Left cardiac atrium (tissue), 4 donors: Measurements from ENCODE around the gene S100A5. TPM values are rescaled to one million over a fixed set of nuclear protein-coding genes. Genes with fewer than 3 reads are reported as not detected.
"Not testable (repeated sequence)": the region's sequence is repeated elsewhere in the genome, so short reads cannot be mapped to it uniquely, and the experiment has no call there.

Source experiments
- ATAC-seq, 2 donors: fragments of 200-7000 bp; cut with Tn5 transposase; one replicate each; pipeline ENCODE4 v1.9.1; 2020; ENCODE audit warnings: mild to moderate bottlenecking in 2 of 2, moderate library complexity in 2 of 2
- DNase-seq: peaks from one replicate; pipeline ENCODE4 v3.0.0-alpha.2; 2020
- intact Hi-C, 2 donors: fragments of 100-400 bp; cut with DNase I; formaldehyde crosslinking; loops; one replicate each; pipeline versions ENCODE4 v1.14.1 to v1.15.1; 2022 to 2023
- total RNA-seq, 2 donors: library from RNA; stranded (reverse); fragmentation: NEBNext Ultra II Directional; extraction: Animal tissue kit (Norgen Biotek cat#: 25700); gene quantifications; one replicate each; pipeline ENCODE4 v1.2.1, GENCODE V29; 2021
- donor health status: DM: no; HTN: yes; CAD: no.
- donor health status: DM: no; HTN: yes; CAD: no; lungs with severe emphysema.
- donor health status: DM: yes; HTN: yes; CAD: no.
- donor health status: Dilated cardiomyopathy.

Gene S100A5
- total RNA-seq, 2 donors from 2014 or later, result not detected

DNA sequence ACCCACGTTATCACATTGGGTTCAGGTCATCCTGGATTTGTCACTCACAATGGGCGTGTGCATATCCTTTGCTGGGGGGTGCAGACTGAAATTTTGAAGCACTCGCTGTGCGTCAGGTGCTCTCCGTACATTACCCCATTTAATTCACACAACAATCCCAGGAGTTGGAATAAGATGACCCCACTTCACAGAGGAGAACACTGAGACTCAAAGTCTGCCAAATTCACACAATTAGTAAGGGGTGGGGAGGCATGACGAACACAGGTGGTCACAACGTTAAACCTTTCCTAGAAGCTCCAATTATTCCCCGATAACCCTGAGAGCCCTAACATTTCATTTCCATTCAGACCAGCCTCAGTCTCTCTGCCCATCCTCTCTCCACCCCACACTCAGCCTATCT, 28.7 kb upstream of the S100A5 start:
- intact Hi-C loops, result loop anchor here (2.0 to 5.0 kb wide), 3 partner anchors 37 to 217 kb away; no protein-coding TSS in a partner anchor
- DNase-seq (no peak), ATAC-seq (no peak)

DNA sequence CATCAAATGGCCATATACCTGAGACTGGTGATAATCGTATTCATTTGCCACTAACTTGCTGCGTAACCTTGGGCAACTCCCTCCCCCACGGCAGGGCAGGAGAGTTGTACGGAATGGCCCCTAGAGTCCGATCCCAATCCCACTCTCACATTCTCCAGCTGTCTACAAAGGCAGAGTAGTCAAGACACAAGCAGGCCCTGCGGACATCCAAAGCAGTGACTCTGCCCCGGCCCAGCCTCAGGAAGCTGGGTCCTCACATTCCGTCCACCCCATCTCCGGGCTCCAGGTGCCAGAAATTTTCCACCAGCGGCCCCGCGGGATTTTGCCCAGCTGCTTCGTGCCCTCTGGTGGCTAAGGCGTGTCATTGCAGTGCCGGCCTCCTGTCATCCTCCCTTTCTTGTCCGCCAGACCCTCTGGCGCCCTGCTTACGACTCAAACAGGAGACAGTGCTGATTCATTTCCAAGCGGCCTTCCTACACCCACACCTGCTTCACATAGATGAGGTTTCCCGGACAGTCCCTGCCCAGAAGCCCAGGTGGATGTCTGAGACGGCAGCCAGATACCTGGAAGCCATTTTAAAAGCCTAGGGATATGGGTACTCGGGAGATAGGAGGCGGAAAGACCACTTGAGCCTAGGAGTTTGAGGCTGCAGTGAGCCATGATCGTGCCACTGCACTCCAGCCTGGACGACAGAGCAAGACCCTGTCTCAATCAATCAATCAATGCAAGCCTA, 27.8 kb upstream of the S100A5 start:
- intact Hi-C loops, result loop anchor here (1.0 to 5.0 kb wide), 4 partner anchors 36 to 216 kb away; no protein-coding TSS in a partner anchor
- ATAC-seq (peak; percentile 16 to 35), DNase-seq (peak; percentile 91)

DNA sequence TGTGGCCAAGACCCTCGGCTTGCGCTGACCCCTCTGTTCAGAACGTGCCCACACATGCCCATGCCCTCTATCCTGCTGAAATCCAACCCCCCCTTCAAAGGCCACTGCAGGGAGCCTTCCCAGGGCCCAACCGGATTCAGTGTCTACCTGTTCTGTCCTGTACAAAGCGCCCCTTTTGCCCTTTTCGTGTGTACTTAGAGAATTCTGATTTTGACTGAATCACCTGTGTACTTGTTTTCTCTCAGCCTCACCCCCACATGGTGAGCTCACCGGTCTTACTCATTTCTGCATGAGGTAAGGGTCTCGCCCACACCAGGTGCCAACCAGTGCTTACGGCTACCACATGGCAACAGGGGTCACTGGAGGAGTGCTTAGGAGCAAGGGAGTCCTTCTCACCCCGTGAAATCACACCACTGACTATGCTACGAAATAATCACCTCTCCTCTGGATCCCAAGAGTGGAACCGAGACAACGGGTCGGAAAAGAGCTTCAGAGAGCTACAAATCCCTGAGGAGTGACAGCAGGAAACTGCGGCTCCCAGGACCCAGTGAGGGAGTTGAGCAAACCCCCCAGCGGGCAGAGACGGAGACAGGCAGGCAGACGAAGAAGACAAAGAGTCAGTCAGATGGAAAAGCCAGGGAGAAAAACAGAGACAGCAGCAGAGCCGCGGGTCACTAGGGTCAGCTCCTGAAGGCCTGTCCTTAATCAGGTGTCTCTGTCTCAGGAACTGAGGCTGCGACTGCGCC, 27.1 kb upstream of the S100A5 start:
- intact Hi-C loops, result loop anchor here (1.0 to 5.0 kb wide), 5 partner anchors 33 to 215 kb away; partner anchors contain the start of gene S100A6 (in 1 of the 2)

GRCh38 chr1:153566414-153567371, 26.0 kb upstream of the S100A5 start:
- intact Hi-C loops, result loop anchor here (2.0 to 5.0 kb wide), 3 partner anchors 32 to 214 kb away; partner anchors contain the start of gene S100A6 (in 1 of the 2)
- ATAC-seq (peak; percentile 86 to 93), DNase-seq (peak; percentile 97)

More for the DNA sequence above, 27.1 kb upstream of the S100A5 start:
- peak in 1 of 2 donors; percentile 31 for ATAC-seq
- peak; percentile 29 for DNase-seq

DNA sequence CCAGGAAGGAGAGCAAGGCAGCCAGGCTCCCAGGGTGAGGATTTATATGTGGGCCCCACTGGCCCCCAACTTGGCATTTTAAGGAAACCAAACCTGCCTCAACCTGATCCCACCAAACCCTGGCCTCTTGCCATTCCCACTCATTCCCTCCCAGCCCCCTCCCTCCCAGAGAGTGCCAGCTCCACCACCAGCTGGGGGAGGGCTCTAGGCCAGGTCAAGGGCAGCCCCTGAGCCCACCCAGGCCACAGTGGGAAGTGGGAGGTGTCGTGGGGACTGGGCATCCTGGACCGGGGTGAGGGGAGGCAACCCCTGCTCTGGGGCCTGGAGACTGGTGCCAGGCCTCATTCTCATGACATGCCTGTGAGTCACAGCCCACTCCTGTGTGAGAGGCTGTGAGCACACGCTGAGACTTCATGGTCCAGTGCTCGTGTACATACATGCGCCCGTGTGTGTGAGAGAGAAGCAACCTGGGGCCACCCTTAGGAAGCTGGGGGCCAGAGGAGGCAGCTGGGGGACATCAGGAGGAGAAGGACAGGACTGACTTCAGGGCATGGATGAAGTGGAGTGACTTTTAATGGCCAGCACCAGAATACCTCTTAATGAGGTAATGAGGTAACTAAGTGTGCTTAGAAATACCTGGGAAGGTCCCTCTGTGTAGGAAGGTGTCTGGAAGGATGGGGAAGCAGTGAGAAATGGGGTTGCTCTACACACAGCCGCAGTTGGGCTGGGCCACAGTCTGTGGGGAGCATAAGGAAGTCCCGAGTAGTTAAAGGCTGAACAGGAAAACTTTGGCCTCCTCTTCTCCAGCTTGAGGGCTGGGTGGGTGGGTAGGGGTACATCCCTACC, 25.0 kb upstream of the S100A5 start, which contains the start of gene S100A2:
Gene S100A2 (minus strand): TSS at position 316 of the 846 bp plus-strand sequence. CDS start 1,967 bp downstream, outside the sequence.
- ATAC-seq (peak; percentile 17 to 73), DNase-seq (peak; percentile 67)
- intact Hi-C loops, result loop anchor here (2.0 to 5.0 kb wide), 3 partner anchors 31 to 213 kb away; partner anchors contain the start of gene S100A6 (in 1 of the 2)

DNA sequence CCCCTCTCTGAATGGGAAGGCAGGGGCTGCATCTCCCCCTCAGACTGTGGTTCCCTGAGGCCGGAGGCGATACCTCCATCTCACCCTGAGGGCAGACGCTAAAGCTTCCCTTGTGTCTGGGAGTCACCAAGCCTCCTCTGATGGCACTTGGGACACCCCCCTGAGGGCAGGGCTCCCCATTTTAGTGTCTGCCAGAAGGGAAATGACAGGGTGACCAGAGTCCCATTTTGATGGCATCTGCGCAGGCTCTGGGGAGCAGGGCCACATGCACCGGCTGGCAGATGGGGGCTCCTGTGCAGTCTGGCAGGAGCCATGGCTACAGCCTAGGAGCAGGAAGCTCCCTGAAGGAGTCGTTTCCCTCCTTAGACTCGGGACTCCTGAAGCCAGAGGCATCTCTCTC, 23.3 kb upstream of the S100A5 start:
- DNase-seq (no peak), ATAC-seq (no peak)
- intact Hi-C loops, result no loop called here

GRCh38 chr1:153563483-153563901, 22.8 kb upstream of the S100A5 start:
- ATAC-seq (no peak), DNase-seq (no peak)
- intact Hi-C loops, result no loop called here

DNA sequence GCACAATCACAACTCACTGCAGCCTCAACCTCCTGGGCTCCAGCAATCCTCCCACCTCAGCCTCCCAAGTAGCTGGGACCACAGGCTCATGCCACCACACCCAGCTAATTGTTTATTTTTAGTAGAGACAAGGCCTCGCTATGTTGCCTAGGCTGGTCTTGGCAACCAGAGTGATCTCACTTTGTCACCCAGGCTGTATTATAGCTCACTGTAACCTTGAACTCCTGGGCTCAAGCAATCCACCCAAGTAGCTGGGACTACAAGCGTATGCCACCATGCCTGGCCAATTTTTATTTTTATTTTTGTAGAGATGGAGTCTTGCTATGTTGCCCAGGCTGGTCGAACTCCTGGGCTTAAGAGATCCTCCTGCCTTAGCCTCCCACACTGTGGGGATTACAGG, 21.3 kb upstream of the S100A5 start:
- intact Hi-C loops, ATAC-seq, DNase-seq: not testable (repeated sequence)

- DNase-seq, result no peak
- no peak for ATAC-seq
- intact Hi-C loops, result no loop called here
Observed at GRCh38 chr1:153561466-153561985, 20.8 kb upstream of the S100A5 start.

- ATAC-seq (no peak), DNase-seq (no peak)
- intact Hi-C loops, result no loop called here
Observed at GRCh38 chr1:153560771-153561465, 20.2 kb upstream of the S100A5 start.

GRCh38 chr1:153560241-153560640, 19.5 kb upstream of the S100A5 start:
- DNase-seq (no peak), ATAC-seq (no peak)
- intact Hi-C loops, result no loop called here

DNA sequence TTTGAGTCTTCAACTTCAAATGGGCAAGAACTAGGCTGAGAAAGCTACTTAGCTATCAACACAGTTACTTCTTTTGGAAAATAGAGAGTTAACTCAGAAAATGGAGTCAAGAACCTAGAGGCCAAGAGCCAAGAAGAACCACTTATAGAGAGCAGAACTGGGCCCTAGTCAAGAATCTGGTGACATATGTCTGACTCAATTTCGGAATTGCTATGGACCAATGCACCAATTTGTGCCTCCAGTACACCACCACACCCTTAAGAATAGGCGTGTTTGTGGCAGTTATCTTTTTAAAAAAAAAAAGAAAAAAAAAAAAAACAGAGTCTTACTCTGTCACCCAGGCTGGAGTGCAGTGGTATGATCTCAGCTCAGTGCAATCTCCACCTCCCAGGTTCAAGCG, 17.1 kb upstream of the S100A5 start:
- intact Hi-C loops, result no loop called here
- DNase-seq (no peak), ATAC-seq (no peak)

GRCh38 chr1:153556348-153556747, 15.6 kb upstream of the S100A5 start:
- ATAC-seq (no peak), DNase-seq (no peak)
- intact Hi-C loops, result no loop called here

DNA sequence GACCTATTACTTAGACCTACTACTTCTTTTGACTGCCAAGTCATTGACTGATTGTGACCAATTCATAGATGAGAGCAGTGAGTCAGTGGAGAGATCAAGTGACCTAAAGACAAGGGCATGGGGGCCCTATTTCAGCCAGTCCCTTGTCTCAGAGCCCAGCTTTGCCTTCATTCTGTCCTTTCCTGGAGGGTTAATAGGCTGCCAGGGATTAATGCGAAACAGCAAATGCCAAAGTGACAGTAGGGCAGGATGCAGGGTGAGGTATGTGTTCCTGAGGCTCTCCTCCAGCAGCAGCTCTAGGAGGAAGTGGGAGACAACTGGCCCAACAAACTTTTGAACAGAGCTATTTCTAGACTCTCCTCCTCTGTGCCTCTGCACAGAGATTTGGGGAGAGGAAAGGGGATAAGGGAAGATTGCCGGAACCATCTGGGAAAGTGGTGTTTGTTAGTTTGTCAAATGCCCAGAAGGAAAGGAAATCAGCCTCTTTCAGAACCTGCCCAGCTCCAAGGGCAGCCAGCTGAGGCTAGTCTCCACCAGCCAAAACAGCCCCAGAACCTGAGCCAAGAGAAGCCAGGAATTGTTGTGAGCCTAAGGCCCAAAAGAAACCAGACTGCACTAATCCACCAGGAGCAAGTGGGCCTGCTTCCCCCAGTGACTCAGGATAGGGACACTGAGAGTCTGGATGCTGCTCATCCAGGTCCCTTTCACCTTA, 13.3 kb upstream of the S100A5 start:
- intact Hi-C loops, result no loop called here
- DNase-seq (no peak), ATAC-seq (peak in 1 of 2 donors; percentile 34)

DNA sequence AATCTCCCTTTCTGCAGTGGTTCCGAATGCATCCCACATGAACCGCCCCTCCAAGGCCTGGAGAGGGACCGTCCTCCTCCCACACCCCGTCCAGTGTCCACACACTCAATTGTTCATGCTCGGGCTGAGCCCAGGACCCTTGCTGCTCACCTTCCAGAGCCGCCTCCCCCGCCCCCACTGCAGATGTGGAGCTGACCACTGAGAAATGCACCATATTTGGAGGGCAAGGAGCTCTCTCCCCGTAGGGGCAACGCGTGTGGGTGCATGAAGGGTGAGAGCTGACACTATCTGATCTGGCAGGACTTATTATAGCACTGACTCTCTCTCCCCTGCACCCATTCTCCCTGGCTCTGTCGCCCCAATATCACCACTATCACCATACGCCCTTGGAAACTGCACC, 12.4 kb upstream of the S100A5 start:
- ATAC-seq, result no peak
- DNase-seq, result no peak
- intact Hi-C loops, result no loop called here

- DNase-seq, result no peak
- no peak for ATAC-seq
- intact Hi-C loops, result no loop called here
Observed at GRCh38 chr1:153552335-153552734, 11.6 kb upstream of the S100A5 start.
